Right lobe of liver (tissue), 6 donors: ENCODE data around the gene HEPH. TPM values are rescaled to one million over a fixed set of nuclear protein-coding genes. Genes with fewer than 3 reads are reported as not detected.

Experiments
- ATAC-seq, 4 donors: fragments of 200-7000 bp; cut with Tn5 transposase; one replicate each; pipeline ENCODE4 v1.9.1; 2020; ENCODE audit warnings: mild to moderate bottlenecking in 4 of 4, moderate library complexity in 4 of 4
- DNase-seq, 3 donors: peaks; one replicate each; pipeline ENCODE4 v3.0.0-alpha.2; 2020
- H3K27ac ChIP-seq, 3 donors: fragments of 200-600 bp; one replicate each; pipeline ENCODE4 v1.8.0; 2022
- H3K27me3 ChIP-seq, 2 donors: fragments of 200-600 bp; one replicate each; pipeline ENCODE4 v1.8.0; 2022
- H3K36me3 ChIP-seq, 4 donors: fragments of 200-600 bp; sonication (generic) in 1 of 4; one replicate each; pipeline versions ENCODE4 v1.5.1 to v1.8.0; 2017 to 2022; ENCODE audit warnings: control low read depth in 1 of 4
- H3K4me1 ChIP-seq, 4 donors: fragments of 200-600 bp; sonication (generic) in 1 of 4; one replicate each; pipeline versions ENCODE4 v1.5.1 to v1.8.0; 2017 to 2022; ENCODE audit warnings: control low read depth in 1 of 4
- H3K4me3 ChIP-seq, 3 donors: fragments of 200-600 bp; one replicate each; pipeline ENCODE4 v1.8.0; 2022
- H3K9me3 ChIP-seq, 4 donors: fragments of 200-600 bp; sonication (generic) in 1 of 4; one replicate each; pipeline versions ENCODE4 v1.5.1 to v1.8.0; 2017 to 2022; ENCODE audit warnings: control low read depth in 1 of 4
- POLR2A ChIP-seq: fragments of 450-650 bp; IDR thresholded peaks from one replicate; pipeline ENCODE4 v1.6.1; 2017; ENCODE audit warnings: antibody characterized with exemption, mild to moderate bottlenecking
- WGBS: methylation state at CpG from one replicate; pipeline ENCODE4 v1.1.6; 2018; ENCODE audit warnings: low coverage, low lambda C conversion rate; ENCODE audit not compliant: insufficient coverage; ENCODE audit errors: missing lambda C conversion rate; 5-methylcytosine and 5-hydroxymethylcytosine counted together
- intact Hi-C, 2 donors: fragments of 100-400 bp; cut with DNase I; formaldehyde crosslinking; loops; one replicate each; pipeline versions ENCODE4 v1.11.2 to v1.14.1; 2022
- total RNA-seq, 6 experiments: library from RNA; depleted of rRNA in 2 of 6; stranded (reverse); fragments of >200 nt in 2 of 6; fragmentation: NEBNext Ultra II Directional in 3 of 6; extraction: Animal tissue kit (Norgen Biotek cat#: 25700) in 3 of 6; gene quantifications; one replicate each; pipeline versions ENCODE4 v1.1.0 to v1.2.4, GENCODE V29; 2016 to 2023
- TF ChIP-seq, protein P1 (sequence below), 4 donors: fragments of 200-600 bp in 3 of 4; fragments of 450-650 bp in 1 of 4; IDR thresholded peaks; one replicate each; pipeline versions ENCODE4 v1.5.1 to v1.8.0; 2016 to 2022; ENCODE audit warnings: antibody characterized with exemption in 4 of 4, mild to moderate bottlenecking in 2 of 4
- donor health status: DM: no; HTN: yes; CAD: no.
- donor health status: DM: no; HTN: no; CAD: no.
- donor health status: DM: no; HTN: no; CAD: no.
- donor health status: DM: no; HTN: yes; CAD: no.
- donor health status: DM: no; HTN: yes; CAD: no.

The HEPH gene
- total RNA-seq, 6 experiments from 2014 or later = 1.1 to 2.7 (median 1.5) TPM

DNA sequence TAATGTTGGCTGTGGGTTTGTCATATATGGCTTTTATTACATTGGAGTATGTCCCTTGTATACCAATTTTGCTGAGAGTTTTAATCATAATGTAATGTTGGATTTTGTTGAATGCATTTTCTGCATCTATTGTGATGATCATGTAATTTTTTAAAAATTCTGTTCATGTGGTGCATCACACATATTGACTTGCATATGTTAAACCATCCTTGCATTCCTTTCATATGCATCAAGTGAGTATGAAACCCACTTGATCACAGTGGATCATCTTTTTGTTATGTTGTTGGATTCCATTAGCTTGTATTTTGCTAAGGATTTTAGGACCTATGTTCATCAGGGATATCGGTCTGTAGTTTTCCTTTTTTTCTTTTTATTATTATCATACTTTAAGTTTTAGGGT is 12.1 kb downstream of the HEPH start:
- H3K27ac ChIP-seq = no peak overlapping the region
- H3K27me3 ChIP-seq = no peaks in the 10 kb centered on the region
- WGBS = 76% methylated on average over 1 of the region's 1 CpG
- no peak for DNase-seq
- no peaks in the 10 kb centered on the region for H3K4me1 ChIP-seq
- TF ChIP-seq, protein P1, sequence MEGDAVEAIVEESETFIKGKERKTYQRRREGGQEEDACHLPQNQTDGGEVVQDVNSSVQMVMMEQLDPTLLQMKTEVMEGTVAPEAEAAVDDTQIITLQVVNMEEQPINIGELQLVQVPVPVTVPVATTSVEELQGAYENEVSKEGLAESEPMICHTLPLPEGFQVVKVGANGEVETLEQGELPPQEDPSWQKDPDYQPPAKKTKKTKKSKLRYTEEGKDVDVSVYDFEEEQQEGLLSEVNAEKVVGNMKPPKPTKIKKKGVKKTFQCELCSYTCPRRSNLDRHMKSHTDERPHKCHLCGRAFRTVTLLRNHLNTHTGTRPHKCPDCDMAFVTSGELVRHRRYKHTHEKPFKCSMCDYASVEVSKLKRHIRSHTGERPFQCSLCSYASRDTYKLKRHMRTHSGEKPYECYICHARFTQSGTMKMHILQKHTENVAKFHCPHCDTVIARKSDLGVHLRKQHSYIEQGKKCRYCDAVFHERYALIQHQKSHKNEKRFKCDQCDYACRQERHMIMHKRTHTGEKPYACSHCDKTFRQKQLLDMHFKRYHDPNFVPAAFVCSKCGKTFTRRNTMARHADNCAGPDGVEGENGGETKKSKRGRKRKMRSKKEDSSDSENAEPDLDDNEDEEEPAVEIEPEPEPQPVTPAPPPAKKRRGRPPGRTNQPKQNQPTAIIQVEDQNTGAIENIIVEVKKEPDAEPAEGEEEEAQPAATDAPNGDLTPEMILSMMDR (IDR thresholded peaks at IDR 0.05) = no peak
- TF ChIP-seq POLR2A = no peak
- ATAC-seq = no peak
- H3K4me3 ChIP-seq = no peak overlapping the region
- no peaks in the 10 kb centered on the region for H3K36me3 ChIP-seq
- peaks cover 0 to 4% (median 0%) of the 10 kb centered on the region in 4 donors for H3K9me3 ChIP-seq
- intact Hi-C loops = no loop called here

DNA sequence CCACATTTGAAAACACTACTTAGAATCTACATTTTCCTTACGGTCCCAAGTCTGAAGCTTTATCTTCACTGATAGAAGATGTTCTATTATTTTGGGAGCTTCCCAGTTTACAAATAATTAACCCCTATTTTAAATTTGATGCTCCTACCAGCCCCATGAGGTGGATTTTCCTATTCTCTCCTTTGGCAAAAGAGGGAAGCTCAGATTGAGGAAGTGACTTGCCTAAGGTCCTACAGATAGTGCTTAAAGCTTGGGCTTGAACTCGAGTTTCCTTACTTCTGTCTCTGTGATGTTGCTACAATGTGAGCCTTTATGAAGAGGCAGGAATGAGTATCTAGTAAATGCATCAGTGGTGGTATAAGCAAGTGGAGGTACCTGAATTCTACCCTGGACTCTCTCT is 27.5 kb downstream of the HEPH start:
- Histone ChIP-seq H3K9me3 (no peaks in the 10 kb centered on the region), H3K27me3 (no peaks in the 10 kb centered on the region), H3K4me1 (no peaks in the 10 kb centered on the region), H3K36me3 (no peaks in the 10 kb centered on the region), H3K27ac (no peak overlapping the region), H3K4me3 (no peak overlapping the region)
- DNase-seq (no peak), ATAC-seq (no peak)
- intact Hi-C loops = no loop called here
- WGBS = 40% methylated on average over 2 of the region's 2 CpGs
- TF ChIP-seq, protein P1 (IDR thresholded peaks at IDR 0.05) = no peak
- no peak for TF ChIP-seq POLR2A

DNA sequence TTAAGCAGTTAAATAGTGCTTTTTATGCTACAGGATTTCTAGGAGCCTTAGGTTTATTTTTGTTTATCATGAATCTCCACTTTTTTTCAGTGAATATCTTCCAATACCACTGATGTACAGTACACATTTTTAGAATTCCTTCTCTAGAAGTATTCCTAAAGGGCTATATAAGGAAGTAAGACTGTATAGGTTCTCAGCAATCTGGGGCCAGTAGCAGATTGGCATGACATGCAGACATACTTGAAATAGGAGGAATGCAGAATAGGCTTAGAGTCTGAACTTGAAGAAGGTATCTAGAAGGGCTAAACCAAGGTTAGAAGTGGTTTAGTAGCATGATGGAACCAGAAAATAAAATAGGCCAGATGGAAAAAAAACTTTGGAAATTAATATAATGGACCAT is 29.8 kb downstream of the HEPH start:
- intact Hi-C loops = no loop called here
- H3K4me3 ChIP-seq = no peak overlapping the region
- no peaks in the 10 kb centered on the region for H3K4me1 ChIP-seq
- no peaks in the 10 kb centered on the region for H3K27me3 ChIP-seq
- no peaks in the 10 kb centered on the region for H3K9me3 ChIP-seq
- H3K36me3 ChIP-seq = no peaks in the 10 kb centered on the region
- ATAC-seq = no peak
- H3K27ac ChIP-seq = no peak overlapping the region
- no peak for DNase-seq
- no peak for TF ChIP-seq POLR2A
- TF ChIP-seq, protein P1 (IDR thresholded peaks at IDR 0.05) = no peak

DNA sequence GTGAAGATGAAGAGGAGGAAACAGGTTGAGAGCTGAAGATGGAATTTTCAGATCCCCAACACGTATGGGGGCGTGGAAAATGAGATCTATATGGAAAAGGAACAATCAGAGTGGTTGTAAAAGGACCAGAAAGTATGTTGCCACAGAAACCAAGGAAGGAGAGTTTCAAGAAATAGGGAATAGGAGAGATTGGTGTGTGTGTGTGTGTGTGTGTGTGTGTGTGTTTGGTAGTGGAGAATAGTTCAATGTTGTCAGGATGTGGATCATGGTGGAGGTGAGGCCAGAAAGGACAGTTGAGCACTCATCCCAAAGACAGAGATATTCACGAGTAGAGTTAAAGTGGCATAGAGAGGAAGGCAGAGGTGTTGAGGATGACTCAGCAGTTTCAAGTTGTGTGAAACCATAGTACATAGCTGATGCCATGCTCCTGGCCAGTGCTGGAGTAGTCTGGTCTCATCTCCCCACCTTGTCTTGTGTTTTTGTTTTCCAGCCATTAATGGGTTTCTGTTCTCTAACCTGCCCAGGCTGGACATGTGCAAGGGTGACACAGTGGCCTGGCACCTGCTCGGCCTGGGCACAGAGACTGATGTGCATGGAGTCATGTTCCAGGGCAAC is 36.1 kb downstream of the HEPH start:
- no peak for DNase-seq
- H3K4me3 ChIP-seq = no peak overlapping the region
- TF ChIP-seq, protein P1 (IDR thresholded peaks at IDR 0.05) = no peak
- TF ChIP-seq POLR2A = no peak
- H3K9me3 ChIP-seq = no peaks in the 10 kb centered on the region
- H3K27ac ChIP-seq = no peak overlapping the region
- H3K4me1 ChIP-seq = no peaks in the 10 kb centered on the region
- peaks cover 0 to 8% of the 10 kb centered on the region in 2 donors for H3K27me3 ChIP-seq
- peak in 1 of 4 donors; percentile 35 for ATAC-seq
- 39% methylated on average over 4 of the region's 4 CpGs for WGBS
- H3K36me3 ChIP-seq = no peaks in the 10 kb centered on the region
- intact Hi-C loops = no loop called here
